Measurements from ENCODE around the gene ZBTB34.
A peak's percentile ranks its signal among the peaks of the same experiment; 100 is the strongest.

The ZBTB34 gene

GRCh38 chr9:126856326-126856877 is 4.0 kb upstream of the ZBTB34 start:
- H3K27me3 Mint-ChIP-seq = peaks cover 28% of the 10 kb centered on the region
- peaks cover 10% of the 10 kb centered on the region for H3K4me1 Mint-ChIP-seq (ENCODE audit: low read depth)
- H3K9me3 Mint-ChIP-seq = no peaks in the 10 kb centered on the region
- H3K4me3 Mint-ChIP-seq = no peak overlapping the region
- no peak overlapping the region for H3K27ac Mint-ChIP-seq
- no peaks in the 10 kb centered on the region for H3K36me3 Mint-ChIP-seq (ENCODE audit: low read depth)
- no peak for DNase-seq

GRCh38 chr9:126857261-126857960 is 3.0 kb upstream of the ZBTB34 start:
- Mint-ChIP-seq H3K27me3 (peaks cover 18% of the 10 kb centered on the region), H3K4me1 (ENCODE audit: low read depth) (peaks cover 20% of the 10 kb centered on the region), H3K36me3 (ENCODE audit: low read depth) (peaks cover 1% of the 10 kb centered on the region), H3K27ac (no peak overlapping the region), H3K9me3 (no peaks in the 10 kb centered on the region), H3K4me3 (no peak overlapping the region)
- no peak for DNase-seq

- peaks cover 8% of the 10 kb centered on the region for H3K27me3 Mint-ChIP-seq
- peaks cover 32% of the 10 kb centered on the region for H3K4me1 Mint-ChIP-seq (ENCODE audit: low read depth)
- H3K4me3 Mint-ChIP-seq = peak overlapping the region; percentile 79
- peak overlapping the region; percentile 24 for H3K27ac Mint-ChIP-seq
- no peaks in the 10 kb centered on the region for H3K9me3 Mint-ChIP-seq
- no peak for DNase-seq
- peaks cover 9% of the 10 kb centered on the region for H3K36me3 Mint-ChIP-seq (ENCODE audit: low read depth)
Measured at GRCh38 chr9:126859111-126859510, 1.3 kb upstream of the ZBTB34 start.

GRCh38 chr9:126860757-126861466 is 473 bp downstream of the ZBTB34 start:
- peak; percentile 54 for DNase-seq
- peaks cover 24% of the 10 kb centered on the region for H3K36me3 Mint-ChIP-seq (ENCODE audit: low read depth)
- H3K4me1 Mint-ChIP-seq (ENCODE audit: low read depth) = peaks cover 35% of the 10 kb centered on the region
- peak overlapping the region; percentile 82 for H3K4me3 Mint-ChIP-seq
- H3K27ac Mint-ChIP-seq = peak overlapping the region; percentile 71
- H3K27me3 Mint-ChIP-seq = no peaks in the 10 kb centered on the region
- no peaks in the 10 kb centered on the region for H3K9me3 Mint-ChIP-seq

GRCh38 chr9:126861707-126862103 is 1.3 kb downstream of the ZBTB34 start:
- H3K27ac Mint-ChIP-seq = peak overlapping the region; percentile 71
- H3K4me1 Mint-ChIP-seq (ENCODE audit: low read depth) = peaks cover 37% of the 10 kb centered on the region
- no peak for DNase-seq
- no peaks in the 10 kb centered on the region for H3K9me3 Mint-ChIP-seq
- H3K36me3 Mint-ChIP-seq (ENCODE audit: low read depth) = peaks cover 32% of the 10 kb centered on the region
- H3K27me3 Mint-ChIP-seq = no peaks in the 10 kb centered on the region
- H3K4me3 Mint-ChIP-seq = peak overlapping the region; percentile 82

- peaks cover 37% of the 10 kb centered on the region for H3K36me3 Mint-ChIP-seq (ENCODE audit: low read depth)
- H3K4me3 Mint-ChIP-seq = peak overlapping the region; percentile 82
- no peaks in the 10 kb centered on the region for H3K27me3 Mint-ChIP-seq
- H3K27ac Mint-ChIP-seq = peak overlapping the region; percentile 9
- DNase-seq = no peak
- no peaks in the 10 kb centered on the region for H3K9me3 Mint-ChIP-seq
- peaks cover 37% of the 10 kb centered on the region for H3K4me1 Mint-ChIP-seq (ENCODE audit: low read depth)
Measured at GRCh38 chr9:126862104-126862761, 1.8 kb downstream of the ZBTB34 start.

GRCh38 chr9:126864771-126865170 is 4.3 kb downstream of the ZBTB34 start:
- no peaks in the 10 kb centered on the region for H3K9me3 Mint-ChIP-seq
- no peaks in the 10 kb centered on the region for H3K27me3 Mint-ChIP-seq
- peak overlapping the region; percentile 7 for H3K27ac Mint-ChIP-seq
- H3K4me3 Mint-ChIP-seq = no peak overlapping the region
- peaks cover 46% of the 10 kb centered on the region for H3K4me1 Mint-ChIP-seq (ENCODE audit: low read depth)
- no peak for DNase-seq
- H3K36me3 Mint-ChIP-seq (ENCODE audit: low read depth) = peaks cover 57% of the 10 kb centered on the region

GRCh38 chr9:126869368-126869767 is 8.9 kb downstream of the ZBTB34 start:
- Mint-ChIP-seq H3K36me3 (ENCODE audit: low read depth) (peaks cover 46% of the 10 kb centered on the region), H3K4me1 (ENCODE audit: low read depth) (peaks cover 36% of the 10 kb centered on the region), H3K4me3 (no peak overlapping the region)

GRCh38 chr9:126872516-126872915 is 12.1 kb downstream of the ZBTB34 start:
- H3K9me3 Mint-ChIP-seq = no peaks in the 10 kb centered on the region
- no peaks in the 10 kb centered on the region for H3K27me3 Mint-ChIP-seq
- no peak for DNase-seq
- H3K27ac Mint-ChIP-seq = peak overlapping the region; percentile 48
- H3K4me3 Mint-ChIP-seq = no peak overlapping the region
- peaks cover 21% of the 10 kb centered on the region for H3K36me3 Mint-ChIP-seq (ENCODE audit: low read depth)
- H3K4me1 Mint-ChIP-seq (ENCODE audit: low read depth) = peaks cover 49% of the 10 kb centered on the region

More at GRCh38 chr9:126869368-126869767, 8.9 kb downstream of the ZBTB34 start:
- no peaks in the 10 kb centered on the region for H3K27me3 Mint-ChIP-seq
- DNase-seq = no peak
- peak overlapping the region; percentile 44 for H3K27ac Mint-ChIP-seq
- H3K9me3 Mint-ChIP-seq = no peaks in the 10 kb centered on the region

- H3K4me3 Mint-ChIP-seq = no peak overlapping the region
- no peak for DNase-seq
- no peaks in the 10 kb centered on the region for H3K27me3 Mint-ChIP-seq
- no peaks in the 10 kb centered on the region for H3K9me3 Mint-ChIP-seq
- H3K27ac Mint-ChIP-seq = no peak overlapping the region
- peaks cover 16% of the 10 kb centered on the region for H3K36me3 Mint-ChIP-seq (ENCODE audit: low read depth)
- peaks cover 38% of the 10 kb centered on the region for H3K4me1 Mint-ChIP-seq (ENCODE audit: low read depth)
Measured at GRCh38 chr9:126874546-126875314, 14.3 kb downstream of the ZBTB34 start.

GRCh38 chr9:126875756-126876510 is 15.5 kb downstream of the ZBTB34 start:
- DNase-seq = no peak
- H3K4me1 Mint-ChIP-seq (ENCODE audit: low read depth) = peaks cover 34% of the 10 kb centered on the region
- H3K27ac Mint-ChIP-seq = no peak overlapping the region
- no peaks in the 10 kb centered on the region for H3K9me3 Mint-ChIP-seq
- no peaks in the 10 kb centered on the region for H3K27me3 Mint-ChIP-seq
- peaks cover 28% of the 10 kb centered on the region for H3K36me3 Mint-ChIP-seq (ENCODE audit: low read depth)
- no peak overlapping the region for H3K4me3 Mint-ChIP-seq

- Mint-ChIP-seq H3K27me3 (no peaks in the 10 kb centered on the region), H3K4me1 (ENCODE audit: low read depth) (peaks cover 34% of the 10 kb centered on the region), H3K9me3 (no peaks in the 10 kb centered on the region), H3K27ac (no peak overlapping the region), H3K36me3 (ENCODE audit: low read depth) (peaks cover 31% of the 10 kb centered on the region), H3K4me3 (no peak overlapping the region)
- DNase-seq = no peak
Measured at GRCh38 chr9:126876531-126876930, 16.1 kb downstream of the ZBTB34 start.

GRCh38 chr9:126877418-126877817 is 17.0 kb downstream of the ZBTB34 start:
- no peak for DNase-seq
- Mint-ChIP-seq H3K36me3 (ENCODE audit: low read depth) (peaks cover 40% of the 10 kb centered on the region), H3K4me3 (no peak overlapping the region)

More at GRCh38 chr9:126877418-126877817, 17.0 kb downstream of the ZBTB34 start:
- peaks cover 33% of the 10 kb centered on the region for H3K4me1 Mint-ChIP-seq (ENCODE audit: low read depth)
- no peaks in the 10 kb centered on the region for H3K9me3 Mint-ChIP-seq
- H3K27ac Mint-ChIP-seq = peak overlapping the region; percentile 20
- no peaks in the 10 kb centered on the region for H3K27me3 Mint-ChIP-seq
